ENCODE measurements around the gene MTMR3.

DNA sequence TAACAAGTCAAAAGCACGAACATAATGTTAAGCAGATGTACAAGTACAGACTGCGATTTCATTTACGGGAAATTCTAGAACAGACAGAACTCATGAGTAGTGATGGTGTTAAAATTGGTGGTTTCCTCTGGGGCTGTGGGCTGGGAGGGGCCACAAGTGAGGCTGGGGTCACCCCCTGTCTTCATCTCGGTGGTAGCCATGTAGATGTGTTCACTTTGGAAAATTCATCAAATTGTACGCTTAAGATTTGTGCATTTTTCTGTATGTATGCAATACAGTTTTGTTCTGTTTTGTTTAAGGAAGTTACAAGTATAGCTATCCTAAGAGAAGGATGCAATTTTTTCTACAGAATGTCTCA is 44.4 kb upstream of the MTMR3 start:
- TF ChIP-seq, protein P1, sequence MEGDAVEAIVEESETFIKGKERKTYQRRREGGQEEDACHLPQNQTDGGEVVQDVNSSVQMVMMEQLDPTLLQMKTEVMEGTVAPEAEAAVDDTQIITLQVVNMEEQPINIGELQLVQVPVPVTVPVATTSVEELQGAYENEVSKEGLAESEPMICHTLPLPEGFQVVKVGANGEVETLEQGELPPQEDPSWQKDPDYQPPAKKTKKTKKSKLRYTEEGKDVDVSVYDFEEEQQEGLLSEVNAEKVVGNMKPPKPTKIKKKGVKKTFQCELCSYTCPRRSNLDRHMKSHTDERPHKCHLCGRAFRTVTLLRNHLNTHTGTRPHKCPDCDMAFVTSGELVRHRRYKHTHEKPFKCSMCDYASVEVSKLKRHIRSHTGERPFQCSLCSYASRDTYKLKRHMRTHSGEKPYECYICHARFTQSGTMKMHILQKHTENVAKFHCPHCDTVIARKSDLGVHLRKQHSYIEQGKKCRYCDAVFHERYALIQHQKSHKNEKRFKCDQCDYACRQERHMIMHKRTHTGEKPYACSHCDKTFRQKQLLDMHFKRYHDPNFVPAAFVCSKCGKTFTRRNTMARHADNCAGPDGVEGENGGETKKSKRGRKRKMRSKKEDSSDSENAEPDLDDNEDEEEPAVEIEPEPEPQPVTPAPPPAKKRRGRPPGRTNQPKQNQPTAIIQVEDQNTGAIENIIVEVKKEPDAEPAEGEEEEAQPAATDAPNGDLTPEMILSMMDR (conservative IDR thresholded peaks at IDR 0.05; ENCODE audit: low read length): no peak
- TF ChIP-seq EZH2phosphoT487 (IDR thresholded peaks at IDR 0.05; ENCODE audit: borderline replicate concordance, low read depth, low read length): no peak

Measured in OCI-LY7 (cell line).